HG02763 (cell line): ENCODE results near the gene NXPH4.

Source experiments
- ATAC-seq: cut with Tn5 transposase; IDR thresholded peaks from one replicate; pipeline ENCODE4 v1.9.1; 2021; ENCODE audit warnings: mild to moderate bottlenecking, moderate library complexity; ENCODE audit not compliant: unreplicated experiment

NXPH4 gene

DNA sequence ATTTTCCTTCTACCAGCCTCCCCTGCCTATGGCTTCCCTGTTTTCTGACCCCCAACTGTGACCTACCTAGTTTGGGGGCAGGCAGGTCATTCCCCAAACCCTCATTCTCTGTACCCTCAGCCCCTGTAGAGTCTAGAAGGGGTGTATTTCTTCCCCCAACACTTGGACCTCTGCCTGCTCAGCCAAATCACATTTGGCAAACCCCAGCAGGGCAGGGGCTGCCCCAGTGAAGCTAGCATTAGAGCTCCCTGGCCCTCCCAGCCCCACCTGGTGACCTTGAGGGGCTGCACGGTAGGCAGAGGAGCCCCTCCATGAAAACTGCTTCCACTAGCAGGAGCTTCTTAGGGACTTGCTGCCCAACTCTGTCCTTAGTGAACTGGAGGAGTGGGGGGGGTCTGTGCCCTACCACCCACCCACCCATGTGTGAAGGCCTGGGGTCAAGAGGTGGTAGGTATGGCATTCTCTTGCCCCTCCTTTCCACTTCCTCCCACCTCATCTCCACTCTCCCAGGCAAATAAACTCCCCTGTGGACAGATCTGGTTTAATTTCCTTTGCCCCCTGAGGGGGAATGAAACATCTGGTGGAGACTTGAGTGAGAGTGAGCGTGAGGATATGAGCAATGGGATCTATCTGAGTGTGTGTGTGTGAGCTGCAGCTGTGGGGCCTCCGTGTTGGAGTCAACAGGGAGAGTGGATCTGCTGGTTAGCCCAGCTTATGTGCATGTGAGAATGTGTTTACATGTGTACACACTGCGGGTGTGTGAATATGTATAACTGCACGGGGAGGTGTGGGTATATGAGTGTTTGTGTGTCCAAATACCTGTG, 1.6 kb downstream of the NXPH4 start:
- ATAC-seq = no peak

DNA sequence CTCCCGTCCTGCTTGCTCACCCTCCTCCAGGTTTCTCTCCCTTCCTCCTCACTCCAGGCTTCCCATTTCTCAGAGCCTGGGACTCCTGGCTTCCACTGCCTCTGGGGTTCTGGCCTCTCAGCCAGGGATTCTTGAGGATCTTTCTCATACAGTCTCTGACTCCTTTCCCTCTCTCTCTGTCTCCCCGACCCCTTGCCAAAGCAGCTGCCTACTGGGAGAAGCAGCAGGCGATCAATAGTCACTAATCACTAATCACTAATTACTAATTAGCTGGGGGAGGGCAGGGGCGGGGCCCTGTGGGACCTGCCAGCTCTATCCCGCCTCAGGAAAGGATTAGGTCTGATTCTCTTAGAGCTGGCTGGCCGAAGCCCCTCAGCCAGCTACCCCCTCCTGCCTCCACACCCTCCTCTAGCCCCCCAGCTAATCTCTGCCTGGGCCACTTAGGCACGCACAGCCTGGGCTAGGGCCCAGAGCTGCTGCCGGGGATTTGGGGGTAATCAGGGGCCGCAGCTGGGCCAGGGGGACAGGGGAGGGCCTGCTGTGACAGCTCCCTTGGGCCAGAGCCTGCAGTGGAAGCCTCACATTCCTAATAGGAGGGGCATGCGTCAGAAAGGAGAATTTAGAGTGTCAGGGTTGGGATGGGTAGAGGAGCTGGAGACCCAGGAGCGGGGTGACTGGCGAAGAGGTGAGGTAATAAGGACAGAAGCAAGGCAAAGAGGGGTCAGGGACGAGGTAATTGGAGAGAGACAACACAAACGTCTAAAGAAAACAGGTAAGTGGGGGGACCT, 2.8 kb downstream of the NXPH4 start:
- ATAC-seq = no peak

DNA sequence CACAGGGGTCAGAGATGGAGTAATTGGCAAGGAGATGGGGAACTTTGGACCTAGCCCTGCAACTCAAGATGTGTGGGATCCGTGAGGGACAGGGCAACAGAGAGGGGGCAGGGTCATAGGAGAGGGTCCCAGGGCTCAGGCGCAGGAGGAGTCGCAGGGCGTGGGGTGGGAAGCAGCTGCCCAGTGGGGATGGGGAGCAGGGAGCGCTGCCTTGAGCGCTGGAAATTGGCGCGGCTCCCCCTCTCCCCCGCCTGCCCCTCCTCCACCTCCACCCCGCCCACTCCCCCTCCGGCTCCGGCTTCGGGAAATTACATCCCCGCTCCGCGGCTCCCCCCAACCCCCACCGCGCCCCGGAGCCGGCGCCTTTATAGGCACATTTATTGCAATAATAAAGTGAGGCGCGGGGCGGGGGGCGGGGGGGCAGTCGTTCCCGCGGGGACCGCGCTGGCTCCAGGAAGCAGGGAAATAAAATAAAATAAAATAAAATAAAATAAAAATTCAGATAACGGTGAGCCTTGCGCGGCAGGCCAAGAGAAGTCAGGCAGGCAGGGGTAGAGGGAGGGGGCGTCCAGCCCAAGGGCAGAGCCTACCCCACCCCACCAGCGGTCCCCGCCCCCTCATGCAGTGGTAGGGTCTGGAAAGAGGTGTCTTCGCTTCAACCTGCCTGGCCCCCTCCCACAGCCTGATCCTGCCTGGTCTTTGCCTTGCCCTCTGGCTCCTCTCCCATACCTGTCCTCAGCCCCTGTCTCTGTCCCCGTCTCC, 3.6 kb downstream of the NXPH4 start:
- ATAC-seq = no peak

DNA sequence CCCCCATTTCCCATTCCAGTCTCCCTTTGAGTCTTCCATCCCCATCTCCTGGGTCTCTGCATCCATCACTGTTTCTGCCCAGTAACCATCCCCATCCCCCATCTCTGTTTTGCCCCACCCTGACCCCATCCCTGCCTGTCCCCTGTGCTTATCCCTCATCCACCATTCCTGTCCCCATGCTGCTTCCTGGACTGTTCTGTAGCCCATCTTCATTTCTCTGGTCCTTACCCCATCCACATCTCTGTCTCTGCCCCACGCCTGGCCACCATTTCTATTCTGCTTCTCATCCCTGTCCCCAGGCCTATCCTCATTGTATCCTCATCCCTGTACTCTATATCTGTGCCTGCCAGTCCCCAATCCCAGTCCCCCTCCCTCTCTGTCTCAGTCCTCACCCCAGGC, 4.2 kb downstream of the NXPH4 start:
- no peak for ATAC-seq

DNA sequence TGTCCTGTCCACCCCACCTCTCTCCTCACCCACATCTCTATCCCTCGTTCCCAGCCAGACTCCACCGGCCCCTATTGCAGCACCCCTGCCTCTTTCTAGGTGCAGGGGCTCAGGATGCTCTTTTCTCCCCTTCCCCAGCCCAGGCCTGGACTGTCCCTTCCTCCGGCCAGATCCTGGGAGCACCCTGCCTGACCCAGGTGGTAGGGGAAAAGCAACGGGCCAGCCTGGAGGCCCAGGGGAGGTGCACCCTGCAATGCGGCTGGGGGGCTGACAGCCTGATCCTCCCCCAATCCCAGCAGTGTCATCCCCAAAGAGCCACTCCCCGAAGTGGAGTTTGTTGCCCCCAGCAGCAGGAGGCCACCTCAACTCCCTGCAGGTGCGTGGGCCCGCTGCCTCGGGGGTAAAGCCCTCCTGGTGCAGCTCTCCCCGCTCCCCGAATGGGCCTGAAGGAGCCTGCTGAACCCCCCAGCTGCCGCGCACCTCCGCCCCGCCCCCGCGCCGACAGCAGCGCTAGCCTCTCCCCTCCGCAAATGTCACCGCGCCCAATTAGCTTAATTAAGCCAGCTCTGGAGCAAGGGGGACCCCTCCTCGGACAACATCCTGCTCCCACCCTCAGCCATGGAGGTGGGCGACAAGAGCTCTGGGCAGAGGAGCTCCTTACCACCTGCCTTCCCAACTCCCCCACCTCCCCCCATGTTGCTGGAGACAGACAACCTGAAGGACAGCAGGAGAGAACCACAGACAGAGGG, 4.7 kb downstream of the NXPH4 start:
- no peak for ATAC-seq

DNA sequence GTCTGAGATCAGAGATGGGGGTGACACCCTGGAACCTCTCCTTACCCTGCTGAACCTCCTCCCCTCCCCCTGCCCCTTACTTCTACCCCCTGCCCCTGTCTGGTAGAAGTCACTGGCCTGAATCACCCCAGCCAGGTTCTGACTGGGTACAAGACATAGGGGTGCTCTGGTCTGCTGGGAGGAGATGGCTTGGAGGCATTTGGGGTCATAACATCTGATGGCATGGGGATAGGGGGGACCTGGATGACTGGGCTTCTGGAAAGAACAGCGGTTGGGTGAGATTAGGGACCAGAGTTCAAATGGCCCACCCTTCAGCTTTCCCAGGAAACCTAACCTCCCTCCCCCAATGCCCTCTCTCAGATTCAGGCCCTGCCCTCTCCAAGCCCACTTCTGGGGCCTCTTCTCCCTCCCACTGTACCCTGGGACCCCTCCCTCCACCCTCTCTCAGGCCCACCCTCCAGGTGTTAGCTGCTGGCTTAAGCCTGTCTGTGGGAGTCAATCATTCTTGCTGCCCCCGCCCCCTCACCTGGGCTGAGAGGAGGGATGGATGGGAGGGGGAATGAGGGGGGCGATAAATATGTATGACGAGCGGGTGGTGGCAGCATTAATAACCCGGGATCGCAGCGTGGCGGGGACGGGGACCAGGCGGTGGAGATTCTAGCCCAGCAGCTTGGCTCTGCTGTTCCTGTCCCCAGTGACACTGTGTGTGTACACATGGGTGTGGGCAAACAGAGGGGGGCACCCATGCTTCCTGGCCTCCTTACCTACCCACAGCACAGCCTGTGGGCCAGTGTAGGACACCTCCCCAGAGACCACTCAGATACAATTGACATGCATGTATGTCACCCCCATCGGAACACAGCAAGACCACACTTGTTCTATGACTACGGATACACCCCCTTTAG, 5.9 kb downstream of the NXPH4 start:
- ATAC-seq = no peak

DNA sequence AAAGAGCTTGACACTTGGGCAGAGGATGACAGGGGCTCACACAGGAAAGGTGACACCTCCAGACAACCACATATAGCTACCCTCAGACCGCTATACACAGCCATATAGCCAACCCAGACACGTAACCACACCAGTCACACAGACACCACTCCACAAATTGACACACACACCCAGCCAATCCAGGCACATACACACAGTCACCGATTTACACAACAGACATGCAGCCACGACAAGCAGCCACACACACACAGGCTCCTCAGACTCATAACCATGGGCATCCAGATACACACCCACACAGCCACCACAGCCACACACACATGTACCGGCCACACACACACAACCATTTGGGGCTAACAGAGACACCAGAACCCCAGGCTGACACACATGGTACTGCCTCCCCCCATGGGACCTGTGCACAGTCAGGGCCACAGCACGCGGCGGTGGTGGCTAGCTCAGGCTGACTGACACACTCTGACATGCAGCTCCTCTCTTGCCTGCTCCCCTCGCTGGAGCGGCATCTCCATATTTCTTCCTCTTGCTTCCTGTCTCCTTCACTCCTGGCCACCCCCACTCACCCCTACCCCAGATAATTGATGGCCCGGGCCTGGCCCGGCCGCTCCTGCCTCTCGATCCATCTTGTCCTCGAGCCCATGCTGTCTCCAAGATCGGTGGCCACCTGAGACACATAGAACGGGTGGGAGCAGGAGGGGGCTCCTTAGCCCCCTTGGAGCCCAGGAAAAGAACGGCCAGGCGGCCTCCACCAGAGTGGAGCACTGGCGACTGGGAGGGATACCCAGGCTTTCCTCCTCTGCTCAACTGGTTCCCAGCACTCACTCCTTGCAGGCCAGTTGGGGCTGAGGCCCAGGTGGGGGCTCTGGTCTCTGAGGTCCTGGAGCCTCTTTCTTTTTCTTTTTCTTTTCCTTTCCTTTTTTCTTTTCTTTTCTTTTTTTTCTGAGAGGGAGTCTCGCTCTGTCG, 6.9 kb downstream of the NXPH4 start:
- no peak for ATAC-seq

DNA sequence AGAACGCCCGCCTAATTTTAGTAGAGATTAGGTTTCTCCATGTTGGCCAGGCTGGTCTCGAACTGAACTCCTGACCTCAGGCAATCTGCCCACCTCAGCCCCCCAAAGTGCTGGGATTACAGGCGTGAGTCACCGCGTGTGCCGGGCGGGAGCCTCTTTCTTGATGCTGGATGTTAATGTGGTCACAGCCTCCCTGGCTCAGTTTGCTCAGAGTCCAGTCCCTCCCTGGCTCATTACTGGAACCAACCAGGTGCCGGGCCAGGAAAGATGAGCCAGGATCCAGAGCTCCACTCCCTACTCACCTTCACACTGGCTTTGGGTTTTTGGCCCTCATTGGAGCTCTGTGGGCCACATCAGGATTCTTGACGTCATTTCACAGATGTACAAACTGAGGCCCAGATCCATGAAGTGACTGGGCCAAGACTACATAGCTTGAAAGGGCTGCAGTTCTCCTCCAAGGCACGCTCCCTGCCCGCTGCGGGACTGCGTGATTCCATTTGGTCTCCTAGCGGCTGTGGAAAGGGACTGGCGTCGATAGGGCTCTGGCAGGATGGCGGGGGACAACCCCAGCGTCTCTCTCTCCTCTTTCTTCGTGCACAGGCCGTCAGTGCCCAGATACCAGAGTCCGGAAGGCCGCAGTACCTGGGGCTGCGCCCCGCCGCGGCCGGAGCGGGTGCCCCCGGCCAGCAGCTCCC, 7.8 kb downstream of the NXPH4 start:
- no peak for ATAC-seq

DNA sequence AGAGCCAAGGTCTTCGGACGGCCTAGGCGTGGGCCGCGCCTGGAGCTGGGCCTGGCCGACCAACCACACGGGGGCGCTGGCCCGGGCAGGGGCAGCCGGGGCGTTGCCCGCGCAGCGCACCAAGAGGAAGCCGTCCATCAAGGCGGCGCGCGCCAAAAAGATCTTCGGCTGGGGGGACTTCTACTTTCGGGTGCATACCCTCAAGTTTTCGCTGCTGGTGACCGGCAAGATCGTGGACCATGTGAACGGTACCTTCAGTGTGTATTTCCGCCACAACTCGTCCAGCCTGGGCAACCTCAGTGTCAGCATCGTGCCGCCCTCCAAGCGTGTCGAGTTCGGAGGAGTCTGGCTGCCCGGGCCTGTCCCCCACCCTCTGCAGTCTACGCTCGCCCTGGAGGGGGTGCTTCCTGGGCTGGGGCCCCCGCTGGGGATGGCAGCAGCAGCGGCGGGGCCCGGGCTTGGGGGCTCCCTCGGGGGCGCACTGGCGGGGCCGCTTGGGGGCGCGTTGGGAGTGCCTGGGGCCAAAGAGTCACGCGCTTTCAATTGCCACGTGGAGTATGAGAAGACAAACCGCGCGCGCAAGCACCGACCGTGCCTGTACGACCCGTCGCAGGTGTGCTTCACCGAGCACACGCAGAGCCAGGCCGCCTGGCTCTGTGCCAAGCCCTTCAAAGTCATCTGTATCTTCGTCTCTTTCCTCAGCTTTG, 8.5 kb downstream of the NXPH4 start:
- no peak for ATAC-seq

DNA sequence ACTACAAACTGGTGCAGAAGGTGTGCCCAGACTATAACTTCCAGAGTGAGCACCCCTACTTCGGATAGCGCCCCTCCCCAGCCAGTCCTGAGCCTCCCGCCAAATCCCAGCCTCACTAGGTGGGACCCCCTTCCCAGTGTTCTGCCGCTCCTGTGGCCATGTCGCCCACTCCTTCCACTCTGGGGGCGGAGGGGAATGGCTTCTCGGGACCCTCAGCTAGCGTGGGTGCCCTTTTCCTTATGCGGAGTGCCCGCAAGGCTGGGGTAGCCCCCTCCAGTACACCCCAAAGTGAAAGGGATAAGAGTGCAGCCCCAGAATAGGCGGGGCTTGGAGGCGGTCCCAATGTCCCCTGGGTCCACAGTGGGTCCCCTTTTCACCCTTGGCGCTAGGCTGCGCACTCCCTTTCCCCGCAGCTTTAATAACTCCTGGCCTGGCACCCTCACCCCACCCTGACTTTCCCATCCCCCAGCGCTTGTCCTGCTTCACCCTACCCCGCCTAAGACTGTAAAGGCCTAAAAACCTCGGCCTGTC, 9.2 kb downstream of the NXPH4 start:
- no peak for ATAC-seq

DNA sequence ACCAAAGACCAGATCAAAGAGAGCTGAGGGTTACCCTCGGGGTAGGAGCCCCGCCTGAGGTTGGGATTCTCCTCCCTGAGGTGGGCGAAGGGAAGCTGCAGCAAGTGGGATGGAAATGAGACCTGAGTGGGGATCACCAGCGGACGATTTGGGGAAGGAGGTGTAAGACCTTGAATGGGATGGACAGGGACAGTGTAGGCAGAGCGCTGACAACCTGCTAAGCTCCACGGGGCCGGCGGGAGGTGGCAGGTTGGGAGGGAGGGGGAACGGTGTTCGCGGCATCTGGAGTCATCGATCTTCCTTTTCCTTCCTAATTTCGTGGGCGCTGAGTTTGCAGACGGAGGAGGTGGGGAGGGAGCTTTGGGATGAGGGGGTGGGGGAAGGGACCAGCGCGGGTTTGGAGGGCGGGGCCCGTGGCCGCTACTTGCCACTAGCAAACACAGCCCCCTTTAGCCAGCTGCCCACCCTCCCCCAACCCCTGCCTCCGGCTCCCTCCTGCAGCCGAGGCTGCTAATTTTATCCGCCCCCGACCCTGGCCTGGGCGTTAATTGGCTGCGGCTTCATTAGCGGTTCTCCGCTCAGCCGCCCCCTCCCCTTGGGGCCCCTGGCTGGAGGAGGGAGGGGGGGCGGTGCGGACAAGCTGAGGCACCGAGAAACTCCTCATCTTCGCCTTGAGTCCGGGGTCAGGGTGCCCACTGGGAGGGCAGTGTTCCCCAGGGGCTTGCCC, 10.2 kb downstream of the NXPH4 start:
- no peak for ATAC-seq

DNA sequence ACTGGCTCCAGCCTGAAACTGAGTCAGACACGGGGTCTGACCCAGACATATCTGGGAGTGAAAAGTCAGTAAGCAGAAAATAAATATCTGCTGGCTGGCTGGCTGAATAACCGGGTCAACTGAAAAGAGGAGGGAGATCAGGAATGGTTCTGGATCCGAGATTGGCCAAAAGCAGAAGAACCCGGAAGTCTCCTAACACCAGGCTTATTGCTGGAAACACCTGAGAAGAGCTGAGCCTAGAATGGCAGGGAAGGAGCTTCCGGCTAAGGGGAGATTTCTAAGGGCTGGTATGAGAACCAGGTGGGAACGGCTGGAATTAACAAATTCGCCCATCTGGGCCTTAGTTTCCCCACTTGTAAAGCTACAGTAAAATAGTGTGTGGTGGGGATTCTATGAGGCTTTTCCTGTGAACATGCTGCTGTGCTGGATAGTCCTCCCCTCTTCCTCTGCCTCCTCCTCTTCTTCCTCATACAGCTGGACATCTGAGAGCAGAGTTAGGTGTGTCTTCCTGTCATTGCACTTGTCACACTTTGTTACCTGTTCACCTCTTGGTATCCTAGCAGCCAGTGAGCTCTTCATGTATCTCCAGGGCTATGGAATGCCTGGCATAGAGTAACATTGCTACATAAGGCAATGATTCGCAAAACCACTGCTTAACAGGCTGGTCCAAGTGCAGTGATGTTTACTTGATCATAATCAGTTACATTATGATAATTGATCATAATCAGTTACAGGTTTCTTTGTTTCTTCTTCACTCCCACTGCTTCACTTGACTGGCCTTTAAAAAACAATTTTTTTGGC, 10.9 kb downstream of the NXPH4 start:
- ATAC-seq = no peak

DNA sequence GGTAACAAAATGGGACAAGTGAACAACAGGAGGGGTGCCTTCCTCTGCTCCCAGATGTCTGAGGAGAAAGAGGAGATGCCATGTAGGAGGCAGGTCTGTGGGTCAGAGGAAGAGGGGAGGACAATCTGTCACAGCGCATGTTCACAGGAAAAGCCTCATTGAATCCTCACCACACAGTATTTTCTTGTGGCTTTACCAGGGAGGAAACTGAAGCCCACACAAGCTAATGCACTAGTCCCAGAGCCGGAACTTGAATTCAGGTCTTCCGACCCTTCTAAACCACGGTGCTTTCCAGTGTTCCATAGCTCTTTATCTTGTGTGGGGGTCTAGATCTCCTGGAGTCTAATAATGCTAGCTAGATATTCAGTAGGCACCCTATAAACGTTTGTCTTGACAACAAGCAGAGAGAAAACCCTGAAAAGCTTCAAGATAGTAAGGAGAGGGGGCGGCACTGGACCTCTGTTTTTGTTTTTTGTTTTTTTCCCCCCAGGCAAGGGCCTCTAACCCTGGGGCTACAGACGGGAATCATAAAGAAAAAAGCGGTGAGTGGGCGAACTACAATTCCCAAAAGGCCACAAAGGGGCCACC, 12.5 kb downstream of the NXPH4 start:
- ATAC-seq = peak; percentile 7

DNA sequence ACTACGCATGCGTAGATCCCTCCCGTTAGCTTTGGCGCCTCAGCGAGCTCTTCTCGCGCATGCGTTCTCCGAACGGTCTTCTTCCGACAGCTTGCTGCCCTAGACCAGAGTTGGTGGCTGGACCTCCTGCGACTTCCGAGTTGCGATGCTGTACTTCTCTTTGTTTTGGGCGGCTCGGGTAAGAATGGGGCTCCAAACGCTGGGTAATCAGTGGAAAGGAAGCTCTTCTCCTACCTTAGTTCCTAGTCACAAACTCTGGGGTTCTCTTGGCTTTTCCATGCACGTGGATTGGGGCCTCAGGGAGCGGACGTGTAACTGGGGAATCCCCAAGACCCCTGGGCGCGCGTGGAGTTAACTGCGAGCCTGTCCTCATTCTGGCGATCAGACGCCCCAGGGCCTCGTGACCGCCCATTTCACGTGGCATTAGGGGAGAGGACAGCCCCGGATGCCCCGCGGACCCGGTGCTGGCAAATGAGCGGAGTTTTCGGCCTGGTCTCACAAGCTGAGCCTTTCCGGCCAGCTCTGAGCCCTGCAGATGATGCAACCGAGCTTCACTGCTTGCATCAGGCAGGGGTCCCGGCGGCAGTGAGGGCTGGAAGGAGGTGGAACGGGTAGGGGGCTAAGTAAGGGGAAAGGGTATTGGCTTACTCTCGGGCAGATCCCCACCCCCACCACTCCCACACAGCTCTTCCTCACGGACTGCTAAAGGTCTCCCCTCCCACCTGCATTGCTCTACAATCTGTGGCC, 13.2 kb downstream of the NXPH4 start, which contains the start of gene SHMT2:
Gene SHMT2, plus strand, starts transcription at position 78 of the 747 bp plus-strand sequence. Its CDS starts 68 bp downstream, at position 146.
- peak; percentile 63 for ATAC-seq
